ENCODE measurements around the gene APOA1.

APOA1 gene

GRCh38 chr11:116786966-116787365, 50.5 kb downstream of the APOA1 start:
- no peak for DNase-seq

- no peak for DNase-seq
These were observed 51.1 kb downstream of the APOA1 start for GRCh38 chr11:116786326-116786725.

Measured in midbrain (tissue), 1 donor.